GM23338 (cell line): ENCODE results near the gene TGDS. TPM values are rescaled to one million over a fixed set of nuclear protein-coding genes. Genes with fewer than 3 reads are reported as not detected.

Experiments
- ATAC-seq: fragments of 200-7000 bp; cut with Tn5 transposase; 3 replicates; pipeline ENCODE4 v1.9.1; 2020
- DNase-seq: peaks from one replicate; pipeline ENCODE4 v3.0.0-alpha.2; 2015; ENCODE audit warnings: low spot score
- H2AFZ ChIP-seq: fragments of 200-600 bp; sonication (generic); 2 replicates; pipeline ENCODE4 v1.8.0; 2016; ENCODE audit warnings: antibody characterized with exemption, mild to moderate bottlenecking, moderate library complexity
- H3F3A ChIP-seq: fragments of 200-600 bp; sonication (generic); replicated peaks from 2 replicates; pipeline ENCODE4 v1.8.0; 2017; ENCODE audit warnings: antibody characterized with exemption, mixed run types, low read depth
- H3K27ac ChIP-seq: fragments of 200-600 bp; sonication (generic); 2 replicates; pipeline ENCODE4 v1.6.1; 2016; ENCODE audit warnings: low read depth
- H3K27me3 ChIP-seq: fragments of 200-600 bp; sonication (generic); 2 replicates; pipeline ENCODE4 v1.8.0; 2016; ENCODE audit warnings: mild to moderate bottlenecking, mixed run types, moderate library complexity; ENCODE audit not compliant: insufficient read depth
- H3K36me3 ChIP-seq: fragments of 200-600 bp; sonication (generic); 2 replicates; pipeline ENCODE4 v1.8.0; 2016; ENCODE audit warnings: mild to moderate bottlenecking; ENCODE audit not compliant: insufficient read depth
- H3K4me1 ChIP-seq: fragments of 200-600 bp; sonication (generic); 2 replicates; pipeline ENCODE4 v1.8.0; 2016; ENCODE audit warnings: mild to moderate bottlenecking, moderate library complexity; ENCODE audit not compliant: insufficient read depth
- H3K4me2 ChIP-seq: fragments of 200-600 bp; sonication (generic); 2 replicates; pipeline ENCODE4 v1.7.1; 2017; ENCODE audit warnings: mixed run types
- H3K4me3 ChIP-seq: fragments of 200-600 bp; sonication (generic); 2 replicates; pipeline ENCODE4 v1.6.1; 2016; ENCODE audit warnings: mixed run types
- H3K79me2 ChIP-seq: fragments of 200-600 bp; sonication (generic); replicated peaks from 2 replicates; pipeline ENCODE4 v1.8.0; 2017; ENCODE audit warnings: mild to moderate bottlenecking; ENCODE audit not compliant: insufficient read depth
- H3K9me2 ChIP-seq: fragments of 200-600 bp; sonication (generic); 2 replicates; pipeline ENCODE4 v1.8.0; 2017; ENCODE audit not compliant: insufficient read depth
- H4K20me1 ChIP-seq: fragments of 200-600 bp; sonication (generic); replicated peaks from 2 replicates; pipeline ENCODE4 v1.8.0; 2017; ENCODE audit warnings: mild to moderate bottlenecking; ENCODE audit not compliant: insufficient read depth
- H3K27ac Mint-ChIP-seq: 2 replicates; pipeline ENCODE4 v1.8.0; 2020; ENCODE audit warnings: inconsistent platforms, mild to moderate bottlenecking, moderate library complexity, mixed read lengths
- H3K27me3 Mint-ChIP-seq: 3 replicates; pipeline ENCODE4 v1.8.0; 2022; ENCODE audit warnings: low read depth, mild to moderate bottlenecking, moderate library complexity, mixed read lengths, inconsistent platforms; ENCODE audit not compliant: insufficient read depth, poor library complexity
- H3K36me3 Mint-ChIP-seq: 3 replicates; pipeline ENCODE4 v1.8.0; 2021; ENCODE audit warnings: low read depth, mild to moderate bottlenecking, inconsistent platforms, moderate library complexity, mixed read lengths
- H3K4me1 Mint-ChIP-seq: 3 replicates; pipeline ENCODE4 v1.8.0; 2020; ENCODE audit warnings: mild to moderate bottlenecking, inconsistent platforms, mixed read lengths
- H3K4me3 Mint-ChIP-seq: 3 replicates; pipeline ENCODE4 v1.8.0; 2021; ENCODE audit warnings: moderate library complexity, mild to moderate bottlenecking, inconsistent platforms, mixed read lengths
- H3K9me3 Mint-ChIP-seq: 3 replicates; pipeline ENCODE4 v1.8.0; 2020; ENCODE audit warnings: moderate library complexity, mild to moderate bottlenecking, inconsistent platforms, mixed read lengths
- EZH2phosphoT487 ChIP-seq: fragments of 200-600 bp; sonication (generic); IDR thresholded peaks from one replicate; pipeline ENCODE4 v1.8.1; 2018; ENCODE audit warnings: antibody characterized with exemption; ENCODE audit not compliant: unreplicated experiment
- NANOG ChIP-seq: IDR thresholded peaks from 2 replicates; pipeline ENCODE4 v1.6.1; 2016; ENCODE audit warnings: antibody characterized with exemption, borderline replicate concordance
- ZNF114 ChIP-seq: fragments of 250-450 bp; sonication (Bioruptor Pico); IDR thresholded peaks from 2 replicates; pipeline ENCODE4 v1.5.0; 2020; ENCODE audit warnings: mild to moderate bottlenecking, moderate library complexity
- ZNF331 ChIP-seq: fragments of 250-450 bp; sonication (Bioruptor Pico); IDR thresholded peaks from 2 replicates; pipeline ENCODE4 v1.5.0; 2020; ENCODE audit warnings: low read depth, mild to moderate bottlenecking, moderate library complexity
- polyA plus RNA-seq: library from polyadenylated mRNA; unstranded; fragments of >200 nt; fragmentation: Nextera tagmentation; extraction: Ambion mirVana; gene quantifications from 2 replicates; pipeline ENCODE4 v1.2.1, GENCODE V29; 2016
- total RNA-seq: library from RNA; depleted of rRNA; stranded (reverse); fragments of >200 nt; shearing (Covaris generic); gene quantifications from 2 replicates; pipeline ENCODE4 v1.2.3, GENCODE V29; 2014
- TF ChIP-seq, protein P1 (sequence below): fragments of 250-450 bp; sonication (Bioruptor Pico); IDR thresholded peaks from 2 replicates; pipeline ENCODE4 v1.5.0; 2020; ENCODE audit warnings: mild to moderate bottlenecking, moderate library complexity

TGDS gene
- total and polyA plus RNA-seq, 2 experiments from 2014 or later, result 18.4 to 19.6 TPM

DNA sequence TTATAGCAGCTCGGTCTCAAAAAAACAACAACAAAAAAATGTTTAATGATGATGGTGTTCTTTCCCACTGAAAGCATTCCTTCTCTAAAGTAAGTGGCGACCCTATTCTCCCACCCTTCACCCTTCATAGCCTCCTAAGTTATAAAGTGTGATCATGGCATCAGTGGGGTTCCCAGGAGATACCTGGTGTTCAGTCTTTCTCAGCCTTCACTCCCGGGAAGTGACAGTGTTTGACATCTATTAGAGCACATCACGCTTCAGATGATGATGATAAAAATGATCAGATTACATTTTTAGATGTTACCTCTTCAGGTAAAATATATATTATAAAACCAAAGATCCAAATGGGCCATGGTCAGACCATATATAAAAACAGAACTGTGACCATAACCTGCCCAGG lies 51.0 kb downstream of the TGDS start (continued):
- TF ChIP-seq, protein P1, sequence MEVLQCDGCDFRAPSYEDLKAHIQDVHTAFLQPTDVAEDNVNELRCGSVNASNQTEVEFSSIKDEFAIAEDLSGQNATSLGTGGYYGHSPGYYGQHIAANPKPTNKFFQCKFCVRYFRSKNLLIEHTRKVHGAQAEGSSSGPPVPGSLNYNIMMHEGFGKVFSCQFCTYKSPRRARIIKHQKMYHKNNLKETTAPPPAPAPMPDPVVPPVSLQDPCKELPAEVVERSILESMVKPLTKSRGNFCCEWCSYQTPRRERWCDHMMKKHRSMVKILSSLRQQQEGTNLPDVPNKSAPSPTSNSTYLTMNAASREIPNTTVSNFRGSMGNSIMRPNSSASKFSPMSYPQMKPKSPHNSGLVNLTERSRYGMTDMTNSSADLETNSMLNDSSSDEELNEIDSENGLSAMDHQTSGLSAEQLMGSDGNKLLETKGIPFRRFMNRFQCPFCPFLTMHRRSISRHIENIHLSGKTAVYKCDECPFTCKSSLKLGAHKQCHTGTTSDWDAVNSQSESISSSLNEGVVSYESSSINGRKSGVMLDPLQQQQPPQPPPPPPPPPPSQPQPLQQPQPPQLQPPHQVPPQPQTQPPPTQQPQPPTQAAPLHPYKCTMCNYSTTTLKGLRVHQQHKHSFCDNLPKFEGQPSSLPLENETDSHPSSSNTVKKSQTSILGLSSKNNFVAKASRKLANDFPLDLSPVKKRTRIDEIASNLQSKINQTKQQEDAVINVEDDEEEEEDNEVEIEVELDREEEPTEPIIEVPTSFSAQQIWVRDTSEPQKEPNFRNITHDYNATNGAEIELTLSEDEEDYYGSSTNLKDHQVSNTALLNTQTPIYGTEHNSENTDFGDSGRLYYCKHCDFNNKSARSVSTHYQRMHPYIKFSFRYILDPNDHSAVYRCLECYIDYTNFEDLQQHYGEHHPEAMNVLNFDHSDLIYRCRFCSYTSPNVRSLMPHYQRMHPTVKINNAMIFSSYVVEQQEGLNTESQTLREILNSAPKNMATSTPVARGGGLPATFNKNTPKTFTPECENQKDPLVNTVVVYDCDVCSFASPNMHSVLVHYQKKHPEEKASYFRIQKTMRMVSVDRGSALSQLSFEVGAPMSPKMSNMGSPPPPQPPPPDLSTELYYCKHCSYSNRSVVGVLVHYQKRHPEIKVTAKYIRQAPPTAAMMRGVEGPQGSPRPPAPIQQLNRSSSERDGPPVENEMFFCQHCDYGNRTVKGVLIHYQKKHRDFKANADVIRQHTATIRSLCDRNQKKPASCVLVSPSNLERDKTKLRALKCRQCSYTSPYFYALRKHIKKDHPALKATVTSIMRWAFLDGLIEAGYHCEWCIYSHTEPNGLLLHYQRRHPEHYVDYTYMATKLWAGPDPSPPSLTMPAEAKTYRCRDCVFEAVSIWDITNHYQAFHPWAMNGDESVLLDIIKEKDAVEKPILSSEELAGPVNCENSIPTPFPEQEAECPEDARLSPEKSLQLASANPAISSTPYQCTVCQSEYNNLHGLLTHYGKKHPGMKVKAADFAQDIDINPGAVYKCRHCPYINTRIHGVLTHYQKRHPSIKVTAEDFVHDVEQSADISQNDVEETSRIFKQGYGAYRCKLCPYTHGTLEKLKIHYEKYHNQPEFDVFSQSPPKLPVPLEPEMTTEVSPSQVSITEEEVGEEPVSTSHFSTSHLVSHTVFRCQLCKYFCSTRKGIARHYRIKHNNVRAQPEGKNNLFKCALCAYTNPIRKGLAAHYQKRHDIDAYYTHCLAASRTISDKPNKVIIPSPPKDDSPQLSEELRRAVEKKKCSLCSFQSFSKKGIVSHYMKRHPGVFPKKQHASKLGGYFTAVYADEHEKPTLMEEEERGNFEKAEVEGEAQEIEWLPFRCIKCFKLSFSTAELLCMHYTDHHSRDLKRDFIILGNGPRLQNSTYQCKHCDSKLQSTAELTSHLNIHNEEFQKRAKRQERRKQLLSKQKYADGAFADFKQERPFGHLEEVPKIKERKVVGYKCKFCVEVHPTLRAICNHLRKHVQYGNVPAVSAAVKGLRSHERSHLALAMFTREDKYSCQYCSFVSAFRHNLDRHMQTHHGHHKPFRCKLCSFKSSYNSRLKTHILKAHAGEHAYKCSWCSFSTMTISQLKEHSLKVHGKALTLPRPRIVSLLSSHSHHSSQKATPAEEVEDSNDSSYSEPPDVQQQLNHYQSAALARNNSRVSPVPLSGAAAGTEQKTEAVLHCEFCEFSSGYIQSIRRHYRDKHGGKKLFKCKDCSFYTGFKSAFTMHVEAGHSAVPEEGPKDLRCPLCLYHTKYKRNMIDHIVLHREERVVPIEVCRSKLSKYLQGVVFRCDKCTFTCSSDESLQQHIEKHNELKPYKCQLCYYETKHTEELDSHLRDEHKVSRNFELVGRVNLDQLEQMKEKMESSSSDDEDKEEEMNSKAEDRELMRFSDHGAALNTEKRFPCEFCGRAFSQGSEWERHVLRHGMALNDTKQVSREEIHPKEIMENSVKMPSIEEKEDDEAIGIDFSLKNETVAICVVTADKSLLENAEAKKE, result no peak

DNA sequence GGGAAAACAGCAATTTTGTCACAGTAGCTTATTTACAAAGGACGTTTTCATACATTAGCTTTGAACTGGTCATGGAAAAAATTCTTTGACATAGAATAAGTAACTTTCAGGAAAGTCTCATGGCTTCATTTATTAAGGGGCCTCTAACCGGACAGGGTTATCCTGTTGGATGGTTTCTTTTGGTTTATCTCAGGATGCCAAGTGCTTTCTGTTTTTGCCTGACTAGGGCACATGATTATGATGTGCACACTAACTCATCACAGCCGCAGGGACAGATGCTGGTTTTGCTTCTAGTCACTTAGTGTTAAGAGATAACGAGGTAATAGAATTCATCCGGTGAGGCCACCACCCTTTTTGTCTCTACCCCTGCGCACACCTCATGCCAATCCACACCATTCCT lies 53.0 kb downstream of the TGDS start:
- no peaks in the 10 kb centered on the region for H4K20me1 ChIP-seq
- Mint-ChIP-seq H3K27ac (no peak overlapping the region), H3K36me3 (0 out of 3 replicates have a peak, but pooled peaks cover 3% of the 10 kb centered on the region), H3K4me1 (peaks cover 17% of the 10 kb centered on the region), H3K27me3 (no peaks in the 10 kb centered on the region), H3K9me3 (peaks cover 4% of the 10 kb centered on the region; the same call in 1 of the 3 replicates), H3K4me3 (no peak overlapping the region)
- H3K79me2 ChIP-seq, result no peaks in the 10 kb centered on the region
- H3K4me3 ChIP-seq, result no peak overlapping the region
- ATAC-seq (no peak), DNase-seq (no peak)
- H3F3A ChIP-seq, result no peaks in the 10 kb centered on the region; the same call in 1 of the 2 replicates
- no peaks in the 10 kb centered on the region for H3K36me3 ChIP-seq
- TF ChIP-seq ZNF331 (CRISPR knock-in tag), result no peak
- TF ChIP-seq ZNF114, result no peak
- no peak for TF ChIP-seq EZH2phosphoT487
- no peak for TF ChIP-seq NANOG
- H3K27ac ChIP-seq, result no peak overlapping the region
- H3K4me2 ChIP-seq, result no peak overlapping the region
- H2AFZ ChIP-seq, result no peak overlapping the region
- peaks cover 19% of the 10 kb centered on the region for H3K4me1 ChIP-seq
- no peaks in the 10 kb centered on the region for H3K9me2 ChIP-seq
- no peaks in the 10 kb centered on the region for H3K27me3 ChIP-seq
